BLaER1 (cell line): ENCODE results near the gene IGFL2.
"Not testable (repeated sequence)": the region's sequence is repeated elsewhere in the genome, so short reads cannot be mapped to it uniquely, and the experiment has no call there.

ENCODE experiments used
- H3K27ac ChIP-seq: shearing (Covaris generic); formaldehyde crosslinking; 2 replicates; pipeline ENCODE4 v1.8.1; 2022
- H3K27me3 ChIP-seq: shearing (Covaris generic); formaldehyde crosslinking; 2 replicates; pipeline ENCODE4 v1.8.1; 2022
- H3K36me3 ChIP-seq: shearing (Covaris generic); formaldehyde crosslinking; 2 replicates; pipeline ENCODE4 v1.8.1; 2022
- H3K4me1 ChIP-seq: shearing (Covaris generic); formaldehyde crosslinking; 2 replicates; pipeline ENCODE4 v1.8.1; 2022
- H3K4me2 ChIP-seq: shearing (Covaris generic); formaldehyde crosslinking; 2 replicates; pipeline ENCODE4 v1.8.1; 2022
- H3K4me3 ChIP-seq: shearing (Covaris generic); formaldehyde crosslinking; 2 replicates; pipeline ENCODE4 v1.8.1; 2022
- H3K9ac ChIP-seq: shearing (Covaris generic); formaldehyde crosslinking; 2 replicates; pipeline ENCODE4 v1.8.1; 2022
- H3K9me3 ChIP-seq: shearing (Covaris generic); formaldehyde crosslinking; 2 replicates; pipeline ENCODE4 v1.8.1; 2022
- H4K20me1 ChIP-seq: shearing (Covaris generic); formaldehyde crosslinking; 2 replicates; pipeline ENCODE4 v1.8.1; 2022
- Cebpa-rat ChIP-seq: shearing (Covaris generic); IDR thresholded peaks from 2 replicates; pipeline ENCODE4 v1.8.1; 2022

Gene IGFL2

DNA sequence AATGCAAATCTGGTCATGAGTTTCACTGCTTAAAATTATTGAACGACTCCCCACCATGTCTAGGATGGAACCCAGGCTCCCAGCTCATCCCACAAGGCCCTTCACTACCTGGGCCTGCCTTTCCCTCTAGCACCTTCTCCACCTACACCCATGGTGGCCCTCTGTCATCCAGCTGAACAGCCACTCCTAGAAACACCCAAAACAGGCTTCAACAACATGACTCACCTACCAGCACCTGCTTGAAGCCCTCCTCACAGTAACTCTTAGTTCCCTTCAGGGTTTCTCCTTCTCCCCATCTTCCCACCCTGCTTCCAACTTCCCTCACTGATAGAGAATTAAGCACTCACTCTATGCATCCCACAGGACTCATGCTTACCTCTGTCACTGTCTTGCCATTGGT lies 6.6 kb upstream of the IGFL2 start:
- H3K4me3 ChIP-seq, result no peak overlapping the region
- H3K9ac ChIP-seq, result no peak overlapping the region

DNA sequence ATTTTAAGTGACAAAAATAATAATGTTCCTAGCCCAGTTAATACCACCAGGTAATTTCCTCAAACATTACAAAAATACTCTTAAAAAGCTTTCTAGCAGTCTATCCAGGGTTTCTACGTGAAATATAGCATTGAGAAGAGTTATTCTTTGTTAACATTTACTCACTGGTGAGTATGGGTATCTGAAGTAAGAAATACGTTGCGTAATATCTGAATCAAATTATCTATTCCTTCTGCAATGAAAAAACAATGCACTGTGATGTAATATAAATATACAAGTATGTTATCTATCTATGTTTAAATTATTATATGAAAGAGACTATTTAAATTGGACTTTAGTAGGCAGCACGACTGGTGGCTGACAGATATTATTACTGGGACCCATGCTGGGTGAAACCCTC lies 5.7 kb upstream of the IGFL2 start:
- TF ChIP-seq Cebpa-rat, result peak; percentile 71; the same call in 1 of the 2 replicates
- Histone ChIP-seq H4K20me1 (no peaks in the 10 kb centered on the region), H3K9ac (no peak overlapping the region)

More for the DNA sequence above, 6.6 kb upstream of the IGFL2 start:
- no peaks in the 10 kb centered on the region for H3K36me3 ChIP-seq
- H3K27me3 ChIP-seq, result no peaks in the 10 kb centered on the region
- H3K9me3 ChIP-seq, result no peaks in the 10 kb centered on the region
- H3K4me1 ChIP-seq, result no peaks in the 10 kb centered on the region
- H3K27ac ChIP-seq, result no peak overlapping the region
- TF ChIP-seq Cebpa-rat, result no peak
- H3K4me2 ChIP-seq, result no peak overlapping the region
- H4K20me1 ChIP-seq, result no peaks in the 10 kb centered on the region

DNA sequence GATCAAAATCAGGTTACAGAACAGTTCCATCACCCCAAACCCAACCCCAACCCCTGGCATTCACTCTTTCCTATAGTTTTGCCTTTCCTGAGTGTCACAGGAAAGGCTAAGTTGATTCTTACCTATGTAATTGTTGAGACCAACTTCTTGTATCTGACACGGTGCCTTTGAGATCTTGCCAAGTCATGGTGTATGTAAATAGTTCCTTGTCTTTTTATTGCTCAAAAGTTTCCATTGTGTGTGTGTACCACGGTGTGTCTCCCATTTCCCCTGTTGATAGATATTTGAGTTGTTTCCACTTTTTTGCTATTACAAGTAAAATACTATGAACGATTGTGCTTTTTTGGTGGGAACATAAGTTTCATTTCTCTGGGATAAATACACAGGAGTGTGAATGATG lies 3.3 kb upstream of the IGFL2 start:
- Histone ChIP-seq H3K36me3 (no peaks in the 10 kb centered on the region), H3K27me3 (no peaks in the 10 kb centered on the region), H3K4me3 (no peak overlapping the region), H4K20me1 (no peaks in the 10 kb centered on the region), H3K9ac (no peak overlapping the region), H3K4me1 (no peaks in the 10 kb centered on the region), H3K4me2 (no peak overlapping the region), H3K27ac (no peak overlapping the region), H3K9me3 (no peaks in the 10 kb centered on the region)
- TF ChIP-seq Cebpa-rat, result no peak

More for the DNA sequence above, 5.7 kb upstream of the IGFL2 start:
- H3K4me2 ChIP-seq, result no peak overlapping the region
- no peaks in the 10 kb centered on the region for H3K9me3 ChIP-seq
- no peak overlapping the region for H3K4me3 ChIP-seq
- H3K27me3 ChIP-seq, result no peaks in the 10 kb centered on the region
- H3K4me1 ChIP-seq, result no peaks in the 10 kb centered on the region
- no peak overlapping the region for H3K27ac ChIP-seq
- no peaks in the 10 kb centered on the region for H3K36me3 ChIP-seq

DNA sequence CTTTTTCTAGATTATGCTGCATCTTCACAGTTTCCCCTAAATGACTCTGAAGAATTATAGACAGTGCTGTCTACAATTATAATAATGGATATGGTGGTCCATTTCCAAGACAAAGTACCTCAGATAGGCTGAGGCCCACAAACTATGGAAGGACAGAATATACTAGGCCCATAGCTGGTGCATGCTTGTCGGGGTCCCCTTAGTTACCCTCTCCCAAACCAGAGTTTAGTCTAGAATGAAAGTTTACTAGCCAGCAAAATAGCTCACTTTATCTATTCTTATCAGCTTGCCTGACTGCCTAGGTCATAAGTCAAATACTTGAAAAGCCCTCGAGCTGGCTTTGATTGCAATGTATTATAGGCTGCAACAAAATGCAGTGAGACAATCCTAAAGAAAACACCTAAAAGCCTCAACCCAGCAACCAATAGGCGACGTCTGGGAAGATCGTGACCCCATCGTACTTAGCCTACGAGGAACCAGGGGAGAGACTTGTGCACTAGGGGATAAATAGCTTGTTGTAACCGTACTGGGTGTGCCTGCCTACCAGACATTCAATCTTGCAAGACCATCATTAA lies 785 bp upstream of the IGFL2 start:
- Histone ChIP-seq H3K4me2 (no peak overlapping the region), H3K9me3 (no peaks in the 10 kb centered on the region), H3K36me3 (no peaks in the 10 kb centered on the region), H3K9ac (no peak overlapping the region), H3K4me1 (no peaks in the 10 kb centered on the region), H3K4me3 (no peak overlapping the region), H3K27me3 (no peaks in the 10 kb centered on the region), H3K27ac (no peak overlapping the region), H4K20me1 (no peaks in the 10 kb centered on the region)
- no peak for TF ChIP-seq Cebpa-rat

DNA sequence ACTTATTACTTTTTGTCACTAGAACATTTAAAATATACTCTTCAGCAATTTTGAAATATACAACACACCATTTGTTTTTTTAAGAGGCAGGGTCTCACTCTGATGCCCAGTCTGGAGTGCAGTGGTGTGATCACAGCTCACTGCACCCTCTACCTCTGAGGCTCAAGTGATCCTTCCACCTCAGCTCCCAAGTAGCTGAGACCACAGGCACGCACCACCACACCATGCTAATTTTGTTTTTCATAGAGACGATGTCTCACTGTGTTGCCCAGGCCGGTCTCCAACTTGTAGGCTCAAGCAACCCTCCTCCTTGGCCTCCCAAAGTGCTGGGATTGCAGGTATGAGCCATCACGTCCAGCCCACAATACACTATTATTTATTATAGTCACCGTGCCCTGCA lies 2.6 kb downstream of the IGFL2 start:
- H3K4me3 ChIP-seq, result no peak overlapping the region
- H3K27ac ChIP-seq, result no peak overlapping the region
- no peaks in the 10 kb centered on the region for H3K27me3 ChIP-seq
- H3K4me1 ChIP-seq, result no peaks in the 10 kb centered on the region
- no peaks in the 10 kb centered on the region for H3K9me3 ChIP-seq
- H3K36me3 ChIP-seq, result no peaks in the 10 kb centered on the region
- H3K4me2 ChIP-seq, result no peak overlapping the region
- no peak overlapping the region for H3K9ac ChIP-seq
- no peak for TF ChIP-seq Cebpa-rat
- no peaks in the 10 kb centered on the region for H4K20me1 ChIP-seq

DNA sequence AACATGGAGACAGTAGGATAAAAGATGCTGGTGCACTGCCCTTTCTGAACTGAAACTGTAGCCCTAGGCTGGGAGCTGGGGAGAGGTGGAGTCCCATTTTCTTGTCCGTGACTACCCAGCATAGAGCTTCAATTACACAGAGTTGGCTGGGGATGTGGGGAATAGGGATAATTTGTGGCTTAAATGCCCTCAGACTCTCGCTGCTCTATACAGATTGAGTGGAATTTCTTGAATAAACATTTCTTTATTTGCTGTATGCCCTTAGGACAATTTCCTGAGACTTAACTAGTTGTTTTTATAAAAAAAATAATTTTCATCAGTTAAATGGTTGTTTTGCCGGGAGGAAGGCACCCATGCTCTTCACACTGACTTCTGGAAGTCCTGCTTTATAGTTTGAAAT lies 7.2 kb downstream of the IGFL2 start:
- H3K4me2 ChIP-seq, result no peak overlapping the region
- H3K9ac ChIP-seq, result no peak overlapping the region
- no peaks in the 10 kb centered on the region for H3K9me3 ChIP-seq
- H3K27me3 ChIP-seq, result no peaks in the 10 kb centered on the region
- no peaks in the 10 kb centered on the region for H4K20me1 ChIP-seq
- no peaks in the 10 kb centered on the region for H3K36me3 ChIP-seq
- H3K4me1 ChIP-seq, result no peaks in the 10 kb centered on the region
- no peak overlapping the region for H3K4me3 ChIP-seq
- no peak overlapping the region for H3K27ac ChIP-seq
- TF ChIP-seq Cebpa-rat, result no peak

DNA sequence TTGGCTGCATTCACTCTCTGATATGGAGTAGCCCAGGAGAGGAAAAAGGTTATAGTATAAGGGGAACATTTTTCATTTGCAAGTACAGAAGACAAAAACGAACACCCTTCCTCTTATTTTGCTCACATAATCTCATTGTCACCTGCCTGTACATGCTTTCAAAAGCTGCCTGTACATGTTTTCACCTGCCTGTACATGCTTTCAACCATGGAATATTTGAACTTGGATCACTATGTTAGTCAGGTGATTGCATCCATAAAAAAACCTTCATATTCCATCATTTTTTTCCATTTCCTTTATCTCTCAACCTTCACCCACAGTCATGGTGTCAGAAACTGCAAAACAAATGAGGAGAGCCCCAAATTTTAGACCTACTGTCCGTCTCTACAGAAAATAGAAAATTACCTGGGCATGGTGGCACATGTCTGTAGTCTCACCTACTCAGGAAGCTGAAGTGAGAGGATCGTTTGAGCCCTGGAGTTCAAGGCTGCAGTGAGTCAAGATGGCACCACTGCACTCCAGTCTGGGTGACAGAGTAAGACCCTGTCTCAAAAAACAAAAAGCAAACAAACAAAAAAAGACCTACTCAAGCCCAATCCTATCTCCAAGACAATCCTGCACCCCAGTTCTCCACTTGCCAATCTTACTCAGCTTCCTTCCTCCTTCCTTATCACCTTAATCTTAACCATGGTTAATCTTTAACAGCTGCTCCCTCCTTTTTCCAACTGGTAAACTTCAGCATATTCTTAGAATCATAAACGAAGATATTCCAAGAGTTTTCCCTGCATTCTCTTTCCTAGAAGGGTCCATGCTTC lies 11.6 kb downstream of the IGFL2 start:
- no peak overlapping the region for H3K4me2 ChIP-seq
- H3K9ac ChIP-seq, result no peak overlapping the region
- peaks cover 31% of the 10 kb centered on the region for H3K9me3 ChIP-seq
- H3K4me3 ChIP-seq, result no peak overlapping the region
- no peak overlapping the region for H3K27ac ChIP-seq
- no peaks in the 10 kb centered on the region for H3K36me3 ChIP-seq
- no peaks in the 10 kb centered on the region for H3K27me3 ChIP-seq
- no peaks in the 10 kb centered on the region for H4K20me1 ChIP-seq
- H3K4me1 ChIP-seq, result no peaks in the 10 kb centered on the region
- no peak for TF ChIP-seq Cebpa-rat

DNA sequence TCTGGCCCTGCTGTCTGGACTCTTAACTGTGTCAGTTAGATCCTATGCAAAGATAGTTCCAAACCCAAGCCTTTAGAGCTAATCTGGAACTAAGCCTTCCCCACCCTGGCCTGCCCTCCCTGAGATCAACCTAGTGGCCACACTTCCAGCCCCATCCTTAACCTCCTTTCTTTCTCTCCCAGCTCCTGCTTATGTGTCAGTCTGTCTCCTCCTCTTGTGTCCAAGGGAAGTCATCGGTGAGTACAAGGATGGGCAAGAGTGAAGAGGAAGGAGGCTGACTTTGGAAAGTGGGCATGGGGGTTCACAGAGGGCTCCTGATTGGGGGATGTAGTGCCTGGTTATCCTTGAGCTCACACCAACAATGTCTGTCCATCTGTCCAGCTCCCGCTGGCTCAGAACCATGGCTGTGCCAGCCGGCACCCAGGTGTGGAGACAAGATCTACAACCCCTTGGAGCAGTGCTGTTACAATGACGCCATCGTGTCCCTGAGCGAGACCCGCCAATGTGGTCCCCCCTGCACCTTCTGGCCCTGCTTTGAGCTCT lies 12.3 kb downstream of the IGFL2 start:
- Histone ChIP-seq H3K4me3 (no peak overlapping the region), H3K9me3 (peaks cover 31% of the 10 kb centered on the region), H3K27ac (no peak overlapping the region), H3K9ac (no peak overlapping the region), H3K4me1 (no peaks in the 10 kb centered on the region), H4K20me1 (no peaks in the 10 kb centered on the region), H3K27me3 (no peaks in the 10 kb centered on the region), H3K4me2 (no peak overlapping the region), H3K36me3 (no peaks in the 10 kb centered on the region)
- no peak for TF ChIP-seq Cebpa-rat

DNA sequence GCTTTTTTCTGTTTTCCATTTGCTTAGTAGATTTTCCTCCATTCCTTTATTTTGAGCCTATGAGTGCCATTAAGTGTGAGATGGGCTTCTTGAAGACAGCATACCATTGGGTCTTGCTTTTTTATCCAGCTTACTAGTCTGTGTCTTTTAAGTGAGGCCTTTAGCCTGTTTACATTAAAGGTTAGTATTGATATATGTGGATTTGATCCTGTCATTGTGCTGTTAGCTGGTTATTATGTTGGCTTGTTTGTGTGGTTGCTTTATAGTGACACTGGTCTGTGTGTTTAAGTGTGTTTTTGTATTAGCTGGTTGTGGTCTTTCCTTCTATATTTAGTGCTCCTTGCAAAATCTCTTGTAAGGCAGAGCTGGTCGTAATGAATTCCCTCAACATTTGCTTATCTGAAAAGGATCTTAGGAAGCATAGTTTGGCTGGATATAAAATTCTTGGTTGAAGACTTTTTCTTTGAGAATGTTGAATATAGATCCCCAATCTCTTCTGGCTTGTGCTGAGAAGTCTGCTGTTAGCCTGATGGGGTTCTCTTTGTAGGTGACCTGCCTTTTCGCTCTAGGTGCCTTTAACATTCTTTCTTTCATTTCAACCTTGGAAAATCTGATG lies 13.7 kb downstream of the IGFL2 start:
- not testable (repeated sequence) for H3K4me1 ChIP-seq, H3K9ac ChIP-seq, H3K36me3 ChIP-seq, H3K27me3 ChIP-seq, H4K20me1 ChIP-seq, H3K4me3 ChIP-seq, H3K27ac ChIP-seq, H3K4me2 ChIP-seq
- H3K9me3 ChIP-seq, result peaks cover 31% of the 10 kb centered on the region

DNA sequence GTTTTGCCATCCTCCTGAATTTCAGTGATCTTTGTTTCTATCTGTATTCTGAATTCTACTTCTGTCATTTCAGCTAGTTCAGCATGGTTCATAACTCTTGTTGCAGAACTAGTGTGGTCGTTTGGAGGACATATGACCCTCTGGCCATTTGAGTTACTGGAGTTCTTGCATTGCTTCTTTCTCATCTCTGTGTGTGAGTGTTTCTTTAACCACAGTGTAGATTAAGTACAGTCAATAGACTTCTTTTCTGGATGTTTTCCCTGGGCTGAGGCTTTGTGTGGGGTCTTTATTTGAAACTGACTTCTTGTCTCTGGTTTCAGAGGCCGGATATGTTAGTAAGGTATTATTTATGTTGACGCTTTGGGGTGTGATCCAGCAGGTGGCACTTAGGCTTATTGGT lies 14.7 kb downstream of the IGFL2 start:
- H3K4me1 ChIP-seq, result no peaks in the 10 kb centered on the region
- H4K20me1 ChIP-seq, result no peaks in the 10 kb centered on the region
- no peak overlapping the region for H3K4me3 ChIP-seq
- H3K27ac ChIP-seq, result no peak overlapping the region
- H3K9me3 ChIP-seq, result peaks cover 31% of the 10 kb centered on the region
- H3K36me3 ChIP-seq, result no peaks in the 10 kb centered on the region
- H3K4me2 ChIP-seq, result no peak overlapping the region
- H3K27me3 ChIP-seq, result no peaks in the 10 kb centered on the region
- TF ChIP-seq Cebpa-rat, result no peak
- no peak overlapping the region for H3K9ac ChIP-seq
